Stimulated activated CD4-positive, alpha-beta T cell treated with anti-CD3 and anti-CD28 coated beads, Interleukin-4, amount 100 ng/mL, for 4 hours (primary cell): Measurements from ENCODE around the gene STAT5B.
"Not testable (repeated sequence)": the region's sequence is repeated elsewhere in the genome, so short reads cannot be mapped to it uniquely, and the experiment has no call there.

Experiments used
- DNase-seq, 2 experiments: peaks; one replicate each; pipeline ENCODE4 v3.0.0-alpha.2; 2020

Gene STAT5B

GRCh38 chr17:42276359-42276608 lies at the start of gene STAT5B:
Gene STAT5B, minus strand, starts transcription at chr17:42276391. Its CDS starts 44,264 bp downstream, at chr17:42232127.
- peak; percentile 54 to 70 for DNase-seq

GRCh38 chr17:42325026-42325425 lies 48.8 kb upstream of the STAT5B start:
- no peak for DNase-seq

- DNase-seq = no peak
These were observed 47.1 kb upstream of the STAT5B start for GRCh38 chr17:42323268-42323773.

GRCh38 chr17:42322382-42323267 lies 46.4 kb upstream of the STAT5B start:
- DNase-seq = peak; percentile 91

- no peak for DNase-seq
These were observed 45.4 kb upstream of the STAT5B start for GRCh38 chr17:42321555-42321954.

- not testable (repeated sequence) for DNase-seq
These were observed 41.8 kb upstream of the STAT5B start for GRCh38 chr17:42317967-42318366.

- no peak for DNase-seq
These were observed 41.2 kb upstream of the STAT5B start for GRCh38 chr17:42317266-42317845.

- no peak for DNase-seq
These were observed 40.6 kb upstream of the STAT5B start for GRCh38 chr17:42316755-42317154.

- no peak for DNase-seq
These were observed 39.4 kb upstream of the STAT5B start for GRCh38 chr17:42315402-42316156.

GRCh38 chr17:42313773-42314566 lies 37.8 kb upstream of the STAT5B start:
- peak in 1 of 2 experiments; percentile 52 for DNase-seq

GRCh38 chr17:42313389-42313772 lies 37.2 kb upstream of the STAT5B start:
- no peak for DNase-seq

- peak; percentile 74 to 80 for DNase-seq
These were observed 36.3 kb upstream of the STAT5B start for GRCh38 chr17:42312285-42313130.

GRCh38 chr17:42312035-42312284 lies 35.8 kb upstream of the STAT5B start:
- DNase-seq = no peak

- DNase-seq = no peak
These were observed 35.2 kb upstream of the STAT5B start for GRCh38 chr17:42311240-42312034.

GRCh38 chr17:42310787-42311215 lies 34.6 kb upstream of the STAT5B start:
- DNase-seq = no peak

- DNase-seq = no peak
These were observed 34.0 kb upstream of the STAT5B start for GRCh38 chr17:42309986-42310786.

- no peak for DNase-seq
These were observed 33.0 kb upstream of the STAT5B start for GRCh38 chr17:42309142-42309541.

GRCh38 chr17:42308446-42308845 lies 32.3 kb upstream of the STAT5B start:
- no peak for DNase-seq

- DNase-seq = no peak
These were observed 31.3 kb upstream of the STAT5B start for GRCh38 chr17:42307362-42307927.

GRCh38 chr17:42306385-42306667 lies 30.1 kb upstream of the STAT5B start:
- DNase-seq = no peak
